HG03460 (cell line): ENCODE results near the gene CISH.

Source experiments
- ATAC-seq: cut with Tn5 transposase; IDR thresholded peaks from one replicate; pipeline ENCODE4 v1.9.1; 2021; ENCODE audit not compliant: unreplicated experiment

CISH gene

DNA sequence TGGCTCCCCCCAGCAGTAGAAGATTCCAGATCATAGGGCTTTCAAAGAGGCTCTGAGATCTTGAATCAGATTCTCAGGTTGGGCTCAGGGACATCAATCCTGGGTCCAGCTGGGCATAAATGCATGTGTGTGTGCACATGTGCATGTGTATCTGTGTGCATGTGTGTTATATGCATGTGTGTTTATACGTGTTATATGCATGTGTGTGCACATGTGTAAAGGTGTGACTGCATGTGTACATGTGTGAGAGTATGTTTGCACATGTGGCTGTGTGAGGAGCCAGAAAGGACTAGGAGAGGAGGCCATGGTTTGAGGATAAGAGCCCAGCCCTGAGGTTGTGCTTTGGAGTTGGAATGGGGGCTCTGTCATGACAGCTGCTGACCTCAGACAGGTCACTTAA is 3.6 kb upstream of the CISH start:
- ATAC-seq, result no peak

DNA sequence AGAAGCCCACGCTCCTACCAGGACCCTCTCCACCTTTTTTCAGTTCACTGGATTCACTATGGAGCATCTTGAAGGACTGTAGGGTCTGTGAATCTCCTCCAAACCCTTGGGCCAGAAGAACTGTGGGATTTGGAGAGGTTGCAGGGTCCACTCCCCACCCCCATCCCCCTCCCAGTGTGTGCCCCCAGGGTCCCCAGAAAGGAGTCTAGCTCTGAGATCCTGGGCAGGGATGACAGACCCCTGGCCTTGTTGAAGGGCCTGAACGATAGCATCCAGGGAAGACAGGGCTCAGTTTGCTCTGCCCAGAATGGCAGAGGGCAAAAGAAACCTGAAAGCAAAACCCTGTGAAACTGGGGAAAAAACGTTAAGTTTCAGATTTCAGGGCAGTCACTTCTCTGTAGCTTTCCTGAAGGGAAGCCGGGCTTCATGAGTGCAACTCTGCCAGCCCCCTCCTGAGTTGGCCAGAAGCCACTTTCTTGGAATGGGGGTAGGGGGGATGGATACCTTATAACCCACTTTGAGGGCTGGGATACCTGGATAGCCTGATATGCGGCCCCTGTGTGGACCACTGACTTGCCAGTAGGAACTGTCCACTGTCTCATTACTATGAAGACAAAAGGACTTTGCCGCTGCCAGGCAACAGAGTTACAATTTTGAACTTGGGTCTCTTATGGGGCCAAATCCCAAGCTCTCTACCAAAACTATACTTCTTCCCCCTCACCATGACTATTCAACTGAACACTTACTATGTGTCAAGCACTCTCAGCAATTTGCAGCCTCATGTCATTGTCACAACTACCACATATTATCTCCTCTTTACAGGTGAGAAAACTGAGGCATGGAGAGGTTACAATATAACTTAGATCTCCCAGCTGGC is 1.6 kb upstream of the CISH start:
- ATAC-seq, result no peak

- no peak for ATAC-seq
These were observed 784 bp upstream of the CISH start for GRCh38 chr3:50612234-50612882.

GRCh38 chr3:50610992-50611463 is 546 bp downstream of the CISH start:
- ATAC-seq, result no peak

- ATAC-seq, result no peak
These were observed 1.2 kb downstream of the CISH start for GRCh38 chr3:50610181-50610971.

DNA sequence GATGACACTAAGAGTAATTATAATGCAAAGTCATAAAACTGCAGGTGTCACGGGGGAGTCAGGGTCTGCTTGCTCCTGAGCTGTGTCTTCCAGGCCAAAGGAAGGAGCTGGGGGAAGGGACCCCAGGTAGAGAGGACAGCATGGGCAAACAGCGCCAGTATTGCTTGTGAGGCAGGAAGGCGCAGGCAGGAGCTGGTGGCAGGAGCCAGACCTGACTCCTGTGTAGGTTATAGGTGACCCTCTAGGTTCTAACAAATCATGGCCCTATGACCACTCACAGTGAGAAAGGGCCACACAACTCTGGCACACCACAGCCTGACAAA is 1.9 kb downstream of the CISH start:
- no peak for ATAC-seq

- no peak for ATAC-seq
These were observed 2.4 kb downstream of the CISH start for GRCh38 chr3:50609071-50609762.

GRCh38 chr3:50608278-50608677 is 3.3 kb downstream of the CISH start:
- ATAC-seq, result no peak

- no peak for ATAC-seq
These were observed 4.1 kb downstream of the CISH start for GRCh38 chr3:50607271-50608091.

DNA sequence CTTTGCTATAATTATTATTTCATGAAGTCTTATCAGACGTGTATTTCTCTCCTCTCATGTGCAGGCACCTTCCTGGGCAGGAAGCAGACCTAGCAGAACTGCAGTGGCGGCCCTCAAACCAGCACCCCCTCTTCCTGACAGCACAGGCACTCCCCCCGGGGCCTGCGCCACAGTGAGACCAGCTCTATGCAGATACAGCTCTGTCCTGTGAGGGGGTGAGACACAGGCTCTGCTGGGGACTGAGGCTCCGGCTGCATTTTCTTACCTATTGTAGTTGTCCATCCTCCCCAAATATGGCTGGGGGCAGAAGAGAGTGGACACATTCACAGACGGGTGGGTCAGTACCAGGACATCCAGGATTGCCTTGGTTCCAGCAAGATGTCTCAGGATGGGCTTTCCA is 5.0 kb downstream of the CISH start:
- ATAC-seq, result no peak

DNA sequence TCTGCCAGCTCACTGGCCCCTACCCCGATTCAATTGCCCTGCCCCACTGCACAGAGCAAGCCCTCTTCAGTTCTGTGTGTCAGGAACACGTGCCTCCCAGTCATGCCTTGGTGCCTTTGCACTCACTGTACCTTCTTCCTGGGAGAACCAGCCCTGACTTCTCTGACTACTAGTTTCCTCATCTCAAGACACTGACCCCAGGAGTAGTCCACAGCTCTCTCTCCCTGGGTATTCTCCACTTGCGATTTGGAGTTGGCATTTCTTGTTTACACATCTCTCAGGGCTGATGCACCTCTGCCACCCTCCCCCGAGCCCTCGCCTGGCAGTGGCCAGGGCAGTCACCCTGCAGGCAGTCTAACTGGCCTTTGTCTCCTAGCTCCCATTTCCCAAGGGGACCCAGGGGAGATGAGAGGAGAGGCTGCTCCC is 5.7 kb downstream of the CISH start:
- no peak for ATAC-seq

DNA sequence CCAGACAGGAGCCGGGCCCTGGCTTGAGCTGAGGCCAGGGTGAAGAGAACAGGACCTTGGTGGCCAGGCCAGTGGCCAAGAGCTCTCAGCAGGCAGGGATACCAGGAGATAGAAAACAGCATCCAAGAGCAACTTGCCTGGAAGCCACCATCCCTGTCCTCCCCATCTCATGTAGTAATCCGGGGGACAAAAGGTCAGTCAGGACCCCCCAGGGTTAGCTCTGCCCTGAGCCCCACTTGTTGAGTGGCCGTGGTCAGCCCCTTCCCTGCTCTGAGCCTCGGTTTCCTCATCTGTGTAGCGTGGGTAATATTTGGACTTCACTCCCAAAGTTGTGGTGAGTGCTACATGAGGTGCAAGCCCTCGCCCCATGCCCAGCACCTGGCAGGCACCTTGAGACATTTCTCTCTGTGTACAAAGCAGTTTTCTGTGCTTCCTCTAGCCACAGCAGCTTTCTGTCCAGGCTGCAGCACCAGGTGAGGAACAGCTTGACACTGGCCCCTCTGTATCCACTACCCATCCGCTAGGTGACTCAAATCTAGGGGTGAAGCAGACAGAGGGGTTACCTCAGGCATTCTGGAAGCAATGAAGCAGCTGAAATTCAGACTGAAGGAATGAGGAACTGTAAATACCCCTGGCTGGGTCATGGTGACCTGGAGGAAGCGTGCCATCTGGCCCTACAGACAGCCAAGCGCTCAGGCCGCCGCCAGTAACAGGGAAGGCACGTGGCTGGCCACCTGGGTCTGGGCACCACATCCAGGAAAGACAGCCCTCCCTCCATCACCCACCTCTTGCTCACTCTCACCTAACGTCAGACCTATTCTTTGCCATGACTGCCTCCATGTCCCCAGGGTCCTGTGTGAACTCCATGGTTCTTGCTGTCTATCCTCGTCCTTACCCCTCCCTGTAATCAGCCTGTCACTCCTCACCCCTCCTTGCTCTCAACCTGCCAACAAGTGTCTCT is 6.7 kb downstream of the CISH start:
- ATAC-seq, result no peak

- ATAC-seq, result no peak
These were observed 7.4 kb downstream of the CISH start for GRCh38 chr3:50604110-50604621.

- ATAC-seq, result no peak
These were observed 8.1 kb downstream of the CISH start for GRCh38 chr3:50603261-50604109.

GRCh38 chr3:50602595-50603191 is 8.9 kb downstream of the CISH start:
- no peak for ATAC-seq

DNA sequence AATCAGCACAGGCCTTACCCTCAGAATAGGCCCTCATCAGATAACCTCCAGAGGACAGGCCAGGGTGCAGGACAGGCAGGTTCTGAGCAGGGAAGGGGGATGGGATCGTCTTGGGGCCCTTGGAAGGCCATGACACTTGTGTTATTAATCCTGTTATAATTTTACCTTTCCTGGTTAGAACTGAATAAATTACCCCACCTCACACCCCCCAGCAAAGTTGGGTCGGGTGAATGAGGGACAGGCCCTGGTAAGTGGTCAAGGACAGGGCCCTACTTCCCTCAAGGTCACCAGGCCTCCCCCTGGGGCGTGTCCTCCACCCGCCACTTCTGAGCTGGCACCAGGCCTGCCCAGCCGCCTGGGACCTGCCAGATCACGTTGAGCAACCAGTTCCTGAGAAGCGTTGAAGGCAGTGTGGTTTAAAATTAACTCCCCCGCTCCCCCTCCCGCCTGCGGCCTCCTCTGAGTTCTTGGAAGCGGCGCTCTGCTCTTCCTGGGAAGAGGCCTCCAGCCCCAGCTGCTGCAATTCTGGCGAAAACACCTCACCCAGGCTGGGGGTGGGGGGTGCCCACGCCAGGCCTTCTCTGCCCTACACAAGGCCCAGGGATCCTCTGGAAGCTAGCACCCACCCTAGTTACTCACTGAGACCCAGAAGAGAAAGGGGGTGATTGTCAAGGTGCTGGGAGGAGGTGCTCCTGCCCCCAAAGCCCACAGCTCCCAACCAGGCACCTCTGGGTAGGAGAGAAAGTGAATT is 10.6 kb downstream of the CISH start:
- ATAC-seq, result peak; percentile 69
